ENCODE measurements around the gene CD320. TPM values are rescaled to one million over a fixed set of nuclear protein-coding genes. Genes with fewer than 3 reads are reported as not detected.

CD320 gene
- total RNA-seq, 1 donor from 2014 or later, result 42.0 TPM

- Mint-ChIP-seq H3K36me3 (peaks cover 12% of the 10 kb centered on the region), H3K27me3 (ENCODE audit: low read depth) (no peaks in the 10 kb centered on the region), H3K9me3 (no peaks in the 10 kb centered on the region), H3K27ac (no peak overlapping the region), H3K4me3 (no peak overlapping the region), H3K4me1 (peaks cover 17% of the 10 kb centered on the region)
- no peak for TF ChIP-seq CTCF (IDR thresholded peaks at IDR 0.05; ENCODE audit: unreplicated experiment)
- DNase-seq (ENCODE audit: low spot score in 2 of 2, unreplicated experiment in 2 of 2), result peak in 1 of 2 experiments; percentile 26
Measured at GRCh38 chr19:8311461-8312260, 3.5 kb upstream of the CD320 start.

GRCh38 chr19:8310342-8311055 is 2.3 kb upstream of the CD320 start:
- H3K4me3 Mint-ChIP-seq, result no peak overlapping the region
- H3K27me3 Mint-ChIP-seq (ENCODE audit: low read depth), result no peaks in the 10 kb centered on the region
- peaks cover 17% of the 10 kb centered on the region for H3K4me1 Mint-ChIP-seq
- H3K36me3 Mint-ChIP-seq, result peaks cover 10% of the 10 kb centered on the region
- peak in 1 of 2 experiments; percentile 14 for DNase-seq (ENCODE audit: low spot score in 2 of 2, unreplicated experiment in 2 of 2)
- H3K9me3 Mint-ChIP-seq, result no peaks in the 10 kb centered on the region
- TF ChIP-seq CTCF (IDR thresholded peaks at IDR 0.05; ENCODE audit: unreplicated experiment), result no peak
- no peak overlapping the region for H3K27ac Mint-ChIP-seq

GRCh38 chr19:8308891-8309291 is 733 bp upstream of the CD320 start:
- H3K27me3 Mint-ChIP-seq (ENCODE audit: low read depth), result no peaks in the 10 kb centered on the region
- H3K4me3 Mint-ChIP-seq, result peak overlapping the region; percentile 85
- TF ChIP-seq CTCF (IDR thresholded peaks at IDR 0.05; ENCODE audit: unreplicated experiment), result no peak
- peak in 1 of 2 experiments; percentile 31 for DNase-seq (ENCODE audit: low spot score in 2 of 2, unreplicated experiment in 2 of 2)
- H3K27ac Mint-ChIP-seq, result peak overlapping the region; percentile 84
- no peaks in the 10 kb centered on the region for H3K9me3 Mint-ChIP-seq
- peaks cover 17% of the 10 kb centered on the region for H3K4me1 Mint-ChIP-seq
- peaks cover 10% of the 10 kb centered on the region for H3K36me3 Mint-ChIP-seq

DNA sequence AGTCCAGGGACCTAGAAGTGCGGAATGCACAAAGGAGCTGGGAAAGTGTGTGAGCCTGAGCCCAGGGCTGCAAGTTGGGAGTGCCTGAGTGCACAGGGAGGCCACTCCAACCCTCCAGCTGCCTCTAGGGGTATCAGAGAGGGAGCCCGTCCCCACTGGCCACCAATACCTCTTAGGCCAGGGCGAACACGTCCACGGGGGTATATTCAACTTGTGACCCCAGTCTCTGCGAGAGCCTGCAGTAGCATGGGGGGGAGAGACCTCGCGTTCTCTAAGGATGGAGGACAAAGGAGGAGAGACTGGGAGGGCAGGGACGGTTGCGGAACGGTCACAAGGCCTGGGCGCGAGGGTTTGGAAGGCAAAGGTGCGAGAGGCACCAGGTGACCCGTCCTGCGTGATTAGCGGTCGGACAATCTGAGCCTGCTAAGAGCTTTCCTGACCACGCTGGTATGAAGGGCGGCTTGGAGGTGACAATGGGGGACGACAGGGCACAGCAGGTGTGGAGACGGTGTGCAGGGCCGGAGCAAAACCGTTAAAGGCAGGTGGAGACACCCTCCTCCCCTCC is 676 bp downstream of the CD320 start:
- Mint-ChIP-seq H3K27ac (peak overlapping the region; percentile 89), H3K36me3 (peaks cover 10% of the 10 kb centered on the region), H3K4me3 (peak overlapping the region; percentile 85), H3K27me3 (ENCODE audit: low read depth) (no peaks in the 10 kb centered on the region), H3K4me1 (peaks cover 17% of the 10 kb centered on the region), H3K9me3 (no peaks in the 10 kb centered on the region)
- DNase-seq (ENCODE audit: low spot score in 2 of 2, unreplicated experiment in 2 of 2), result peak in 1 of 2 experiments; percentile 41
- no peak for TF ChIP-seq CTCF (IDR thresholded peaks at IDR 0.05; ENCODE audit: unreplicated experiment)

GRCh38 chr19:8306235-8307054 is 1.7 kb downstream of the CD320 start:
- peaks cover 17% of the 10 kb centered on the region for H3K4me1 Mint-ChIP-seq
- peaks cover 10% of the 10 kb centered on the region for H3K36me3 Mint-ChIP-seq
- no peaks in the 10 kb centered on the region for H3K27me3 Mint-ChIP-seq (ENCODE audit: low read depth)
- no peak for TF ChIP-seq CTCF (IDR thresholded peaks at IDR 0.05; ENCODE audit: unreplicated experiment)
- H3K27ac Mint-ChIP-seq, result no peak overlapping the region
- DNase-seq (ENCODE audit: low spot score in 2 of 2, unreplicated experiment in 2 of 2), result peak in 1 of 2 experiments; percentile 26
- H3K4me3 Mint-ChIP-seq, result peak overlapping the region; percentile 85
- H3K9me3 Mint-ChIP-seq, result no peaks in the 10 kb centered on the region
